Inflammatory macrophage (primary cell): ENCODE measurements around the gene OLIG3.

Source experiments
- DNase-seq, 2 donors: peaks; one replicate each; pipeline ENCODE4 v3.0.0-alpha.2; 2020 to 2022

The OLIG3 gene

DNA sequence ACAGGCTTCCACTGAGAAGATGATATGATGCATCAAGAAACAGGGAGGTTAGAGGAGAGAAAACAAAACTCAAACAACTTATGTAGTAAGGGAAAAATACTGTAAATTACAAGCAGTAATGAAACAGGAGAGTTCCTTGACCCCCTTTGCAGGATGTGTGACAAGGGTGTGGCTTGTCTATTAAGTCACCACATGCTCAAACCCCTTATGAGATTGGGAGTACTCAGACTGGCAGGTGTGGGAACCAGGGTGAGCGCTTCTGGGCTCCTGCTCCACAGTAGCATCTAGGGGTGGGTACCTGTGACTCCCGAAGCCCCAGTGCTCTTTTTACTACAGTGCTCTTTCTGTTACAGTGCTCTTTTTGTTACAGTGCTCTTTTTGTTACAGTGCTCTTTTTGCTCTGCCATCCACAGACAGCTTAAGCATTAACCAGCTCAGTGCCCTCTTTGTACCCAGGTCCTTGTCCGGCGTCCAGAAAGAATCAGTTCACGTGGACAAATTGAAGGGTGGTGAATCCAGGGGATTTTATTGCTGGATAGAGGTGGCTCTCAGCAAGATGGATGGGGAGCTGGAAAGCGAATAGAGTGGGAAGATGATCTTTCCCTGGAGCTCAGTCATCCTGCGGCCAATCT, 28.7 kb downstream of the OLIG3 start:
- no peak for DNase-seq

- no peak for DNase-seq
These were observed 41.8 kb downstream of the OLIG3 start for GRCh38 chr6:137452333-137452894.

DNA sequence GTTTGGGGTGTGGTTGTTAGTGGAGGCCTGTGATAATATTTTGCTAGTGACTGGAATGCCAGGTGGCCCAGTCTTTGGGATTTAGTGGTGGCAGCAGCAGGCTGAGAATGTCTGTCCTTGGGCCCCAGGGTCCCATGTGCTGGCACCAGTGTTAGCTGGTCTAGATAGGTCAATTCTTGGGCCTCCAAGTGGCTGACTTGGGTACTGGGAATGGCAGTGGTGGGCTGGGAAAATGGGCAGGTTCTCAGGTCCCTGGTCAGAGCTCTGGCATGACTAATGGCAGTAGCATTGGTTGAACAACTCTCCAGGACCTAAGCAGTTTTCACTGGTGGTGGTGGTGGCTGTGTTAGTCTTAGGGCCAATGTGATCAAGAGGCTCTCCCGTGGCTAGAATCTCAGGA, 50.3 kb downstream of the OLIG3 start:
- no peak for DNase-seq
